ENCODE measurements around the gene MAPK8.

The MAPK8 gene

DNA sequence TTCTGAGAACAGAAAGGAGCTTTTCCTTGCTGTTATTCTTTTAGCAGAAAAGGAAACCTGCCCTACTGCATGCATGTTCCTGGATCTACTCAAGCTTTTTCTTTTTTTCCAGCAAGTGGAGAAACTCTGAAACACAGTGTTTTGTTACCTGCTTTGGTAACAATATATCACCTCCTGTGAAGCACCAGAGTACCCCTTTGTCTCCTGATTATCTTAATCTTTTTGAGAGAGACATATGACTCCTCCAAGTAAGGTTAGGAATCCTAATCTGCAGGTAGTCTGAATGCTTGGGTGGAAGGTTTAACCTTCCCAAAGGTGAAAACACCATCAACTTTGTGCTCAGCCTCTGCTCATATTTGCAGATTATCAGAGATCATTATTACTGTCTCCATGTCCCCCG is 93.1 kb downstream of the MAPK8 start:
- no peak for TF ChIP-seq ZNF274 (IDR thresholded peaks at IDR 0.05; ENCODE audit: low read depth, low read length)
- no peak overlapping the region for H3K4me3 ChIP-seq (ENCODE audit: low read length)

DNA sequence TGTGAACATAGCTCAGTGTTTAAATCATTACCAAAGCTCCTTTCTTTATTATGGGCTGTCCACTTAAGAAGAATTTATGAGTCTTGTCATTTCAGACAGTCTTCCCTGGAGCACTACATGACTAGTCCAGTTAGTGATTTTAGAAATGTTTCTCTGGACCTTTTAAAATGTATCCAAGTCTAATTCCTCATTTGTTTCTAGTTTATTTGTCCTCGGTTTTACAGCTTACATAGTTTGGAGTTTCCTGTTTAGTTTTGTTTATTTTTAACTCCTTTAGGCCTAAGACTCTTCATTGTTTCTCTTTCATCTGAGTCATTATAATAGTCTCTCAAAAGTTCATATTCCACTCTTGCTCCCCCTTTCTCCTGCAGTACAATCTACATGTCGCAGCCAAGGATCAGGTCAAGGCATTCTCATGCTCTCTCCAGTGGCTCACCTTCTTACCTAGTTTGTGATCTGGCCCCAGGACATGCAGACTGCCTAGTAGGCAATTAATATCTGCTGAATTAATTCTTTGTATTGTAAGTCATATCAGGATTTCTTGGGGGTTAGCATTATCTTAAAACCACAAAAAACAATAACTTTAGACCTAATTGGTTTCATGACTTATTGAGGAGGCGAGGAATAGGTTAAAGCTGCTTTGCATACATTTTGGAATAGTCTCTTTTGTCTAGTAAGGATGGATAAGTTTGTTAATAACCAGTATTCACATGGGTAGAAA is 93.8 kb downstream of the MAPK8 start:
- H3K4me3 ChIP-seq (ENCODE audit: low read length): no peak overlapping the region
- TF ChIP-seq ZNF274 (IDR thresholded peaks at IDR 0.05; ENCODE audit: low read depth, low read length): no peak

DNA sequence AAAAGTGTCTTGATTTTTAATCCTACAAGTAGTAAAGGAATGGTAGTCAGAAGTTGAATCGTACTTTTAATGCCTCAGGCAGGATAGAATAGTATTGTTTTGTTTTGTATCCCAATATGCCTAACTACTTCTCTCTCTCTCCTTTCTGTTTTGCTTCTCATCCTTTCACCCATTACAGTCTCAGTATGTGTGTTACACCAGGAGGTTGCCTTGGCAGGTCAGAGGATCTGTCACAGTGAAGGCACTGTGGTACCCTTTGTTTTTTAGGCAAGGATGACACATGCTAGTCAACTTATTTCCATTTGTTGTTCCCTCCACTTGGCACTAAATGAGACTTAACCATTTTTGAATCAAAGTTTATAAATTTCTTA is 94.4 kb downstream of the MAPK8 start:
- no peak overlapping the region for H3K4me3 ChIP-seq (ENCODE audit: low read length)
- no peak for TF ChIP-seq ZNF274 (IDR thresholded peaks at IDR 0.05; ENCODE audit: low read depth, low read length)

DNA sequence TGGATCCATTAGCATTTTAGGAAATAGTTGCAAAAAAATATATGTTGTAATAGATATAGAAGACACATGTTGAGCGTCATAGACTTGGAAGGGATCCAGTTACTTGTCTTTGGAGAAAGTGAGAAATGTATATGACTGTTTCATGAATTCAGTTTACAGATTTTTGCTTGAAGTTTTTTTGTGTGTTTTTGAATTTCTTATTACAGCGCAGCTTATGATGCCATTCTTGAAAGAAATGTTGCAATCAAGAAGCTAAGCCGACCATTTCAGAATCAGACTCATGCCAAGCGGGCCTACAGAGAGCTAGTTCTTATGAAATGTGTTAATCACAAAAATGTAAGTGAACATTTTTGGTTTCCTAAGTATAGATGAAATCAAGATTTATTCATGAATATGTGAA is 98.2 kb downstream of the MAPK8 start:
- TF ChIP-seq ZNF274 (IDR thresholded peaks at IDR 0.05; ENCODE audit: low read depth, low read length): no peak
- H3K4me3 ChIP-seq (ENCODE audit: low read length): no peak overlapping the region

DNA sequence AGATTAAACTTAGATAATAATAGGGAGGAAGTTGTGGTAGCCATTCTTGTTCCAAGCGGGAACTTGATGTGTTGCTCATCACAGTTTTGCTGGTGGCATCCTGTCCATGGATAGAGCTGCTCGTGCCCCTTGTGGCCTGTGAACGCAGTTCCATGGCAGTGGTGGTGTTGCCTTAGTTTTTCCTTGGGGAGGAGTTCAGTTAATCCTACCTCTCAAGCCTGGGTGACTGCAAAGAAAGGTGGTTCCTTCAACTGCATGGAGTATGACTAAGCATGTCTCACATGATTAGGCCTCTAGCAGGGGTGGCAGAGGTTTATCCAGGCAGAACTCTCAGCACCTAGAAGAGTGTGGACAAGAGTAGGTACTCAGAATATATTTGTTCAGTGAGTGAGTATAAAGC is 99.7 kb downstream of the MAPK8 start:
- no peak overlapping the region for H3K4me3 ChIP-seq (ENCODE audit: low read length)
- no peak for TF ChIP-seq ZNF274 (IDR thresholded peaks at IDR 0.05; ENCODE audit: low read depth, low read length)

DNA sequence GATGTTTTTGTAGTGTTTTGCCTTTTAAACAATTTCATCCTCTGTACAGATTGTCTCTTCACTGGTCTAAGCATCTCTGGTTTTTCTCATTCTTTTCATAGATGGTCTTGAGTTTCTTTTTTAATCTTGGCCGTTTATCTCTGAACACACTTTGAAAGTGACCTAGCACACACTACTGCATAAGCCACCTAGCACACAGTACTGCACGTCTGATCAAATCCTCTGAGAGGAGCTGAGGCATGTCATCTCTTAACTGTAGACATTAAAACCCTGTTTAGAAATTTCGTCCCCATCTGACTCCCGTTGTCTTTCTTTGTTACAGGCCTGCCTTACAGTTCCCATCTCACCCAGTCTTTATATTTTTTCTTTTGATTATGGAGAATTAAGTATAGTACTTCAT is 100.2 kb downstream of the MAPK8 start:
- TF ChIP-seq ZNF274 (IDR thresholded peaks at IDR 0.05; ENCODE audit: low read depth, low read length): no peak
- H3K4me3 ChIP-seq (ENCODE audit: low read length): no peak overlapping the region

DNA sequence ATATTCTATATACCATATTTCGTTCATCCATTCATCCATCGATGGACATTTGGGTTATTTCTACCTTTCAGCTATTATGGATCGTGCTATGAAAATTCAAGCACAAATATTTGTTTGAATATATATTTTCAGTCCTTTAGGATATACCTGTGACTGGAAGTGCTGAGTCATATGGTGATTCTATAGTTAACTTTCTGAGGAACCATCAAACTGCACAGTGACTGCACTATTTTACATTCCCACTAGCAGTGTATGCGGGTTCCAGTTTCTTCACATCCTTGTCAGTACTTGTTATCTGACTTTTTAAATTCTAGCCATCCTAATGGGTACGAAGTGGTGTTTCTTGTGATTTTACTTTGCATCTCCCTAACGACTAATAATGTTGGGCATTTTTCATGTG is 104.0 kb downstream of the MAPK8 start:
- TF ChIP-seq ZNF274 (IDR thresholded peaks at IDR 0.05; ENCODE audit: low read depth, low read length): no peak
- H3K4me3 ChIP-seq (ENCODE audit: low read length): no peak overlapping the region

DNA sequence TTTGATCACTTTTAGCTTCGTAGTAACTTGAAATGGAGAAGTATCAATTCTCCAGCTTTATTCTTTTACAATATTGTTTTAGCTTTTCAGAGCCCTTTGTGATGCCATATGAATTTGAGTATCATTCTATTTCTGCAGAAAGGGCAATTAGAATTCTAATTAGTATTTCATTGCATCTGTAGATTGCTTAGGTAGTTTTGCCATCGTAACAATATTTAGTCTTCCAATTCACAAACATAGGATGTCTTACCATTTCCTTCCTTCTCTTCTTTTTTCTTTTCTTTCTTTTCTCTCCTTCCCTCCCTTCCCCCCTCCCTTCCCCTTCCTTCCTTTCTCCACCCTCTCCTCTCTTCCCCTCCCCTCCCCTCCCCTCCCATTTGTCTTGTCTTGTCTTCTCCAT is 105.0 kb downstream of the MAPK8 start:
- no peak overlapping the region for H3K4me3 ChIP-seq (ENCODE audit: low read length)
- TF ChIP-seq ZNF274 (IDR thresholded peaks at IDR 0.05; ENCODE audit: low read depth, low read length): no peak

DNA sequence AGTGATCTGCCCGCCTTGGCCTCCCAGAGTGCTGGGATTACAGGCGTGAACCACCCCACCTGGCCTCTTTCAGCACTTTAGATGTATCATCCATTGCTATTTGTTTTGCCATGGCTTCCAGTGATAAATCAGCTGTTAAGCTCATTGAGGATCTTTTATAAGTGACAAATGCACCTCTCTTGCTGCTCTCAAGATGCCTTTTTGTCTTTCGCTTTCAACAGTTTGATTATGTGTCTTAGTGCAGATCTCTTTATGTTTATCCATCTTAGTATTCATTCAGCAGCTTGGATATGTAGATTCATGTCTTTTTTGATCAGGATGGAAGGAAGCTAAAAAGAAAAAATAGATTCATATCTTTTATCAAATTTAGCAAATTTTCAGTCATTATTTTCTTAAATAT is 105.6 kb downstream of the MAPK8 start:
- no peak overlapping the region for H3K4me3 ChIP-seq (ENCODE audit: low read length)
- no peak for TF ChIP-seq ZNF274 (IDR thresholded peaks at IDR 0.05; ENCODE audit: low read depth, low read length)

DNA sequence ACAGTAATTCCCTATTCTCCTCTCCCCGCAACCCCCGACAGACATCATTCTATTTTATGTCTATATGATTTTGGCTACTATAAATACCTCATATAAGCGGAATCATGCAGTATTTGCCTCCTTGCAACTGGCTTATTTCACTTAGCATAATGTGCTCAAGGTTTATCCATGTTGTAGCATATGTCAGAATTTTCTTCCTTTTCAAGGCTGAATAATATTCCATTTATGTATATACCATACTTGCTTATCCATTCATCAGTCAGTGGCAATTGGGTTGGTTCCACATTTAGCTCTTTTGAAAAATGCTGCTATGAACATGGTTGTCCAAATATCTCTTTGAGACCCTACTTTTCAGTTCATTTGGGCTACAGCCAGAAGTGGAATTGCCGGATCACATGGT is 106.5 kb downstream of the MAPK8 start:
- no peak for TF ChIP-seq ZNF274 (IDR thresholded peaks at IDR 0.05; ENCODE audit: low read depth, low read length)
- H3K4me3 ChIP-seq (ENCODE audit: low read length): no peak overlapping the region

DNA sequence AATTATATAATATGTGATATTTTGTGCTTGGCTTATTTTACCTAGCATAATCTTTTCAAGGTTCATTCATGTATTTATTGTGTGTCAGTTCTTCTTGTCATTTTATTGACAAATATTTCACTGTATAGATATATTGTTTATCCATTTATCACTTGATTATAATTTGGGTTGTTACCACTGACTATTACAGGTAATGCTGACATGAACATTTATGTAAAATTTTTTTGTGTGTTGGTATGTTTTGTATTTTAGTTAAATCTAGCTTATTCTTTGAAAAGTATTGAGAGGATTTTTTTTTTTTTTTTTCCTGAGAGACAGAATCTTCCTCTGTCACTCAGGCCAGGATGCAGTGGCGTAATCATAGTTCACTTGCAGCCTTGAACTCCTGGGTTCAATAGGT is 107.7 kb downstream of the MAPK8 start:
- TF ChIP-seq ZNF274 (IDR thresholded peaks at IDR 0.05; ENCODE audit: low read depth, low read length): no peak
- H3K4me3 ChIP-seq (ENCODE audit: low read length): no peak overlapping the region

DNA sequence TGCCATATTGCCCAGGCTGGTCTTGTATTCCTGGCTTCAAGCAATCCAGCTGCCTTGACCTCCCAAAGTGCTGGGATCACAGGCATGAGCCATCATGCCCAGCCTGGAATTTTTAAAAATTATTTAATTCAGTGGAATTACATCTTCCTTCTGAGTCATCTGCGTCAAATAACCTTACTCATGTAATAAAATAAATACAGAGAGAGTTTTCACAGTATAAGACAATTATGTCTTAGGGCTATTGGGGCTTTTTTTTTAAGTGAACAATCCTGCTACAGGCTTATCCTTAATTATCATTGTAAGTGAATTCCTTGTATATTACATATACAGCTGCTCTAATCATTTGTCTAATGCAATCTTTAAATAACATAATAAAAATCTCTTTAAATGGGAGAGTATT is 108.3 kb downstream of the MAPK8 start:
- no peak for TF ChIP-seq ZNF274 (IDR thresholded peaks at IDR 0.05; ENCODE audit: low read depth, low read length)
- no peak overlapping the region for H3K4me3 ChIP-seq (ENCODE audit: low read length)

DNA sequence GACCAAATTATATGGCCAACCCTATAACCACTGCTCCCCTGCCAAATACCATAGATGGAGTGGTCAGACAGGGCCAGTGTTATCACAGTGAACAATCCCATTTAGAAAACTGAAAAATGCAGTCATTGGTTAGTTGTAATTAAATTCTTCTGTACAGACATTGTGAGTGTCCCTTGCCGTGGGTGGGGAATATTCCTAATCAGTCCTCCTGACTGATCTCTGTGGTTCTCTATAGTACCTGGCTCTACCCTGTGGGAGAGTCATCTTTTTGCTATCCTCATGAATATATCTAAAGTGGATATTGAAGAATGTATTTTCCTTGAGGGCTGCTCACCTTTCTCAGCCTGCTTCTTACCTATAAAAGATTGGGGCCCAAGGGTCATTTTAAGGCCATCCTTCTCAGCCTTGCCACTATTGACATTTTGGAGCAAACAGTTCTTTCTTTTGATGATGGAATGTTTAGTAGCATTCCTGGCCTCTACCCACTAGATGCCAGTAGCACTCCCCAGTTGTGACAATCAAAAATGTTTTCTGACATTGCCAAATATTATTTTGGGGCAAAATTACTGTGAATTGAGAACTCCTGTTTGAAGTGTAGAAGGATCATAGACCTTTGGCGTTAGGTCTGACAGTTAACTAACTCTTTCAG is 110.2 kb downstream of the MAPK8 start:
- no peak for TF ChIP-seq ZNF274 (IDR thresholded peaks at IDR 0.05; ENCODE audit: low read depth, low read length)
- H3K4me3 ChIP-seq (ENCODE audit: low read length): no peak overlapping the region

DNA sequence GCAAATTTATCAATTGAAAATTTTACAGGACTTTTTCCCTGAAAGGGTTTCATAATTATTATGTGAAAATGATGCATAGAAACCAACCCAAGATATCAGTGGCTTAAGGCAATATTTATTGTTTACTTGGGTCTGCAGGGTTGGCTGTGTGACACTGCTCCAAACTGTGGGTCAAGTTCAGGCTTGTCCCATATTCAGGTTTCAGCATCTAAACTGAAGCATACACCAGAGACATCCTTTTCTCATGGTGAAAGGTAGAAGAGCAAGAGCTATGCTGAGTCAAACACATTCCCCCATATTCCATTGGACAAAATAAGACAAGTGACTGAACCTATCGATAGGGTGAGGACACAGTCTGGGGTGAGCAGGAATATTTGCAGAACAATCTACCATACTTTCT is 110.9 kb downstream of the MAPK8 start:
- TF ChIP-seq ZNF274 (IDR thresholded peaks at IDR 0.05; ENCODE audit: low read depth, low read length): no peak
- no peak overlapping the region for H3K4me3 ChIP-seq (ENCODE audit: low read length)

DNA sequence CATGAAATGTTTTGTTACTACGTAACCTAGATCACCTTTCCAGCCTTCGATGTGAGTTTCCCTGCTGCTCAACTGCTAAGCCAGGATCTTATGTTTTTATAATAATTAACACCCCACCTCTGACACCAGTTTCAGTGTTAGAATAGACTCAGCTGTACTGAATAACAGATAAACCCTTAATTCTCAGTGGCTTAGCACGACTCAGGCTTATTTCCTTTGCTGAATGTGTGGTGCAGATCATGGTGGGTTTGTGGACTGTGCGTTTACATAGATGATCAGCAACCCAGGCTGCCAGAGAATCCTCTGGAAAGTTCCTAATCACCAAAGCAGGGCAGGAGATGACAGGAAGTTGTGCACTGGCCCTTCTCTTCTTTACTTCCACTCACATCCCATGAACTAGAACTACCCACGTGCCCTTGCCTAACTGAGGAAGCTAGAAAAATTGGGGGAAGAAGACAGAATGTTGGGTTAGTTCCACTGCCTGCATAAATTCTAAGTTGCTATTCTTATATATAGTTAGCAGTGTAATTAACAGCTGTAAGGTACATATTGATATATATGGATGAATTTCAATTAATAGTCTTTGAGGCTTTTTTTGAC is 111.8 kb downstream of the MAPK8 start:
- no peak overlapping the region for H3K4me3 ChIP-seq (ENCODE audit: low read length)
- TF ChIP-seq ZNF274 (IDR thresholded peaks at IDR 0.05; ENCODE audit: low read depth, low read length): no peak
